IMR-90 (cell line): Measurements from ENCODE around the gene ANK3. TPM values are rescaled to one million over a fixed set of nuclear protein-coding genes. Genes with fewer than 3 reads are reported as not detected.

Experiments used
- ATAC-seq: fragments of 200-7000 bp; cut with Tn5 transposase; 2 replicates; pipeline ENCODE4 v1.9.1; 2020; ENCODE audit warnings: low read depth, mild to moderate bottlenecking, moderate library complexity
- BruUV-seq: library from RNA; stranded (reverse); fragments of 400-500 nt; replicated peaks from 2 replicates; lab custom pipeline; 2021; lab: Mats Ljungman, UMichigan
- CTCF ChIA-PET: fragments of 300-600 bp; formaldehyde crosslinking; extraction: SDS; loops from one replicate; lab custom pipeline; 2021; ENCODE audit warnings: antibody characterized with exemption; lab: Yijun Ruan, JAX
- POLR2A ChIA-PET: fragments of 300-600 bp; sonication (Branson Sonifier 250); formaldehyde crosslinking; loops from one replicate; lab custom pipeline; 2022; ENCODE audit warnings: antibody characterized with exemption; ENCODE audit not compliant: unreplicated experiment; lab: Charles Lee
- DNase-seq: peaks from one replicate; pipeline ENCODE4 v3.0.0; 2013
- H2AFZ ChIP-seq: replicated peaks from 2 replicates; pipeline ENCODE3; 2013; ENCODE audit warnings: low read length, mild to moderate bottlenecking; ENCODE audit not compliant: poor library complexity
- H2AK5ac ChIP-seq: 2 replicates; pipeline ENCODE4 v1.6.1; 2013; ENCODE audit warnings: low read depth, low read length, inconsistent platforms
- H2AK9ac ChIP-seq: replicated peaks from 2 replicates; pipeline ENCODE3; 2013; ENCODE audit warnings: mild to moderate bottlenecking, low read depth, low read length, moderate library complexity; ENCODE audit not compliant: poor library complexity
- H2BK120ac ChIP-seq: 2 replicates; pipeline ENCODE4 v1.6.1; 2013; ENCODE audit warnings: low read depth, low read length, inconsistent platforms
- H2BK15ac ChIP-seq: 3 replicates; pipeline ENCODE4 v1.6.1; 2013; ENCODE audit warnings: low read depth, low read length, inconsistent platforms
- H2BK20ac ChIP-seq: 2 replicates; pipeline ENCODE4 v1.6.1; 2013; ENCODE audit warnings: low read depth, mild to moderate bottlenecking, inconsistent platforms, low read length, moderate library complexity
- H2BK5ac ChIP-seq: 2 replicates; pipeline ENCODE4 v1.6.1; 2013; ENCODE audit warnings: mild to moderate bottlenecking, low read depth, low read length, inconsistent platforms; ENCODE audit not compliant: poor library complexity, severe bottlenecking
- H3K14ac ChIP-seq: replicated peaks from 2 replicates; pipeline ENCODE4 v1.6.1; 2013; ENCODE audit warnings: low read depth, low read length, inconsistent platforms
- H3K18ac ChIP-seq: 2 replicates; pipeline ENCODE4 v1.6.1; 2013; ENCODE audit warnings: low read depth, low read length, control low read depth
- H3K23ac ChIP-seq: 2 replicates; pipeline ENCODE4 v1.6.1; 2013; ENCODE audit warnings: low read depth, low read length, inconsistent platforms
- H3K27ac ChIP-seq: 2 replicates; pipeline ENCODE4 v1.5.1; 2013; ENCODE audit warnings: mild to moderate bottlenecking, control low read depth, low read length; ENCODE audit not compliant: insufficient read depth
- H3K27me3 ChIP-seq: 2 replicates; pipeline ENCODE4 v1.6.1; 2013; ENCODE audit warnings: low read length; ENCODE audit not compliant: control insufficient read depth, insufficient read depth
- H3K36me3 ChIP-seq: 2 replicates; pipeline ENCODE4 v1.6.1; 2013; ENCODE audit warnings: low read length, mixed read lengths; ENCODE audit not compliant: control insufficient read depth, insufficient read depth
- H3K4ac ChIP-seq: 2 replicates; pipeline ENCODE4 v1.6.1; 2013; ENCODE audit warnings: low read depth, low read length, inconsistent platforms
- H3K4me1 ChIP-seq: 2 replicates; pipeline ENCODE4 v1.6.1; 2013; ENCODE audit warnings: low read length, mixed read lengths; ENCODE audit not compliant: control insufficient read depth, insufficient read depth
- H3K4me2 ChIP-seq: 2 replicates; pipeline ENCODE4 v1.6.1; 2013; ENCODE audit warnings: low read depth, mild to moderate bottlenecking, control low read depth, low read length, moderate library complexity
- H3K4me3 ChIP-seq: 2 replicates; pipeline ENCODE4 v1.5.1; 2013; ENCODE audit warnings: low read depth, mild to moderate bottlenecking, control low read depth, low read length, moderate library complexity; ENCODE audit not compliant: insufficient read depth
- H3K56ac ChIP-seq: 2 replicates; pipeline ENCODE4 v1.6.1; 2013; ENCODE audit warnings: low read length, inconsistent platforms; ENCODE audit not compliant: insufficient read depth; ENCODE audit errors: extremely low read depth
- H3K79me1 ChIP-seq, 2 experiments: 2 replicates each; pipeline ENCODE4 v1.6.1; 2013; ENCODE audit warnings: low read length in 2 of 2, inconsistent platforms in 1 of 2, low read depth in 1 of 2
- H3K9ac ChIP-seq: 2 replicates; pipeline ENCODE4 v1.6.1; 2013; ENCODE audit warnings: low read depth, low read length, control low read depth
- H3K9me1 ChIP-seq: 2 replicates; pipeline ENCODE4 v1.6.1; 2013; ENCODE audit warnings: low read length, inconsistent platforms; ENCODE audit not compliant: insufficient read depth
- H3K9me3 ChIP-seq: 2 replicates; pipeline ENCODE4 v1.6.1; 2013; ENCODE audit warnings: low read length; ENCODE audit not compliant: control insufficient read depth, insufficient read depth
- H4K20me1 ChIP-seq: 2 replicates; pipeline ENCODE4 v1.6.1; 2013; ENCODE audit warnings: low read length, inconsistent platforms; ENCODE audit not compliant: insufficient read depth
- H4K5ac ChIP-seq: 2 replicates; pipeline ENCODE4 v1.6.1; 2013; ENCODE audit warnings: mild to moderate bottlenecking, low read depth, low read length, control low read depth
- H4K8ac ChIP-seq, 2 experiments: 2 replicates each; pipeline ENCODE4 v1.6.1; 2013; ENCODE audit warnings: low read depth in 2 of 2, low read length in 2 of 2, control low read depth in 1 of 2, inconsistent platforms in 1 of 2
- H4K91ac ChIP-seq: 2 replicates; pipeline ENCODE4 v1.6.1; 2013; ENCODE audit warnings: low read depth, low read length, inconsistent platforms; ENCODE audit not compliant: insufficient read depth
- BHLHE40 ChIP-seq: fragments of 150-350 bp; IDR thresholded peaks from 2 replicates; pipeline ENCODE4 v1.6.1; 2016; ENCODE audit warnings: mild to moderate bottlenecking, low read depth, low read length
- CEBPB ChIP-seq: IDR thresholded peaks from 2 replicates; pipeline ENCODE4 v1.6.1; 2012; ENCODE audit warnings: low read depth, low read length, improper control_type of control experiment
- CHD1 ChIP-seq: IDR thresholded peaks from 2 replicates; pipeline ENCODE4 v1.6.1; 2012; ENCODE audit warnings: low read depth, low read length, improper control_type of control experiment
- ELK1 ChIP-seq: fragments of 150-350 bp; IDR thresholded peaks from 2 replicates; pipeline ENCODE4 v1.6.1; 2016; ENCODE audit warnings: low read depth, mild to moderate bottlenecking, low read length, moderate library complexity, borderline replicate concordance
- FOS ChIP-seq: fragments of 150-350 bp; IDR thresholded peaks from 2 replicates; pipeline ENCODE4 v1.6.1; 2016; ENCODE audit warnings: low read depth, low read length
- MAFK ChIP-seq: IDR thresholded peaks from 2 replicates; pipeline ENCODE4 v1.6.1; 2012; ENCODE audit warnings: low read depth, low read length, improper control_type of control experiment
- MAZ ChIP-seq: IDR thresholded peaks from 2 replicates; pipeline ENCODE4 v1.6.1; 2012; ENCODE audit warnings: low read depth, mild to moderate bottlenecking, low read length, improper control_type of control experiment, moderate library complexity, borderline replicate concordance
- MXI1 ChIP-seq: IDR thresholded peaks from 2 replicates; pipeline ENCODE4 v1.6.1; 2012; ENCODE audit warnings: low read depth, mild to moderate bottlenecking, low read length, moderate library complexity, borderline replicate concordance
- NFE2L2 ChIP-seq: fragments of 150-350 bp; IDR thresholded peaks from 2 replicates; pipeline ENCODE4 v1.6.1; 2016; ENCODE audit warnings: low read depth, mild to moderate bottlenecking, low read length
- POLR2A ChIP-seq: IDR thresholded peaks from 2 replicates; pipeline ENCODE4 v1.6.1; 2012; ENCODE audit warnings: mild to moderate bottlenecking, low read depth, low read length
- RAD21 ChIP-seq: IDR thresholded peaks from 2 replicates; pipeline ENCODE4 v1.6.1; 2012; ENCODE audit warnings: low read length, improper control_type of control experiment
- RCOR1 ChIP-seq: IDR thresholded peaks from 2 replicates; pipeline ENCODE4 v1.6.1; 2012; ENCODE audit warnings: mild to moderate bottlenecking, low read length, improper control_type of control experiment; ENCODE audit not compliant: insufficient replicate concordance
- RFX5 ChIP-seq: IDR thresholded peaks from 2 replicates; pipeline ENCODE4 v1.8.0; 2012; ENCODE audit warnings: low read depth, mild to moderate bottlenecking, low read length, moderate library complexity
- SMC3 ChIP-seq: fragments of 150-350 bp; IDR thresholded peaks from 2 replicates; pipeline ENCODE4 v1.6.1; 2016; ENCODE audit warnings: low read depth, mild to moderate bottlenecking, antibody characterized with exemption, low read length, moderate library complexity
- USF2 ChIP-seq: fragments of 150-350 bp; IDR thresholded peaks from 2 replicates; pipeline ENCODE4 v1.6.1; 2017; ENCODE audit warnings: mild to moderate bottlenecking, antibody characterized with exemption, low read length, low read depth
- WGBS, 2 experiments: methylation state at CpG; one replicate each; pipeline versions ENCODE4 v1.1.5 to v1.1.7; 2013; ENCODE audit warnings: missing lambda C conversion rate in 2 of 2; ENCODE audit not compliant: insufficient read length in 1 of 2; ENCODE audit errors: extremely low coverage in 2 of 2; 5-methylcytosine and 5-hydroxymethylcytosine counted together
- dilution Hi-C: fragments of 300-500 bp; cut with HindIII; formaldehyde crosslinking; loops from one replicate; pipeline ENCODE4 v1.14.3; 2018; ENCODE audit warnings: low sequenced_read_pairs; ENCODE audit not compliant: unreplicated experiment
- in situ Hi-C: fragments of 300-500 bp; cut with MboI; formaldehyde crosslinking; loops from 3 replicates; pipeline ENCODE4 v1.14.3; 2019; ENCODE audit warnings: low sequenced_read_pairs, inconsistent platforms, mixed read lengths
- intact Hi-C: fragments of 100-400 bp; cut with micrococcal nuclease; formaldehyde crosslinking; loops from 2 replicates; pipeline ENCODE4 v1.10.0; 2022
- polyA plus RNA-seq, 3 experiments: library from polyadenylated mRNA; depleted of rRNA; stranded (reverse); fragments of >200 nt; gene quantifications; 2 replicates each; pipeline ENCODE4 v1.2.3, GENCODE V29; 2012; ENCODE audit warnings: low replicate concordance in 1 of 3
- total RNA-seq: library from RNA; depleted of rRNA; stranded (reverse); fragments of >200 nt; gene quantifications from 2 replicates; pipeline ENCODE4 v1.2.3, GENCODE V29; 2012
- TF ChIP-seq, protein P1 (sequence below): conservative IDR thresholded peaks from 2 replicates; pipeline ENCODE4 v1.5.1; 2012; ENCODE audit warnings: mild to moderate bottlenecking, low read depth, low read length, improper control_type of control experiment

The ANK3 gene
- total and polyA plus RNA-seq, 2 of the 4 experiments (the other 2 are of a cell fraction): 0.63 to 1.8 TPM

DNA sequence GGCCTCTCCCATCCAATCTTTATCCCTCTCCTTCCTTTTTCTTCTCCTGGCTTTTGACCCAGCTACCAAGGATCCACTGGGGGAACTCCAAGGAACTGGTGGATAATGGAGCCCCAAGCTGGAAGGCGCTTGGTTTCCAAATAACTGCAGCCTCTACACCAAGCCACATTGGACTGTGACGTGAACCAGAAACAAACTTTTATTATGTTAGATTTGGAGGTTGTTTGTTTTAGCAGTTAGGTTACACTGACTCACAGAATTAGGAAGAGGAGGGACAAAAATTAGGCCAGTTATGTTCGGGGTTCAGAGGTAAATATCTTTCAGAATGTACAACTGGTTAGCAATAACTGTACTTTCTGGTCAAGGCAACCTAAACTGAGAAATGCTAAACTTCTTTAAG lies 21.3 kb upstream of the ANK3 start:
- peak overlapping the region; percentile 12 for H2AFZ ChIP-seq
- intact Hi-C loops: no loop called here

More for the DNA sequence above, 21.3 kb upstream of the ANK3 start:
- peak overlapping the region; percentile 75 for H3K4ac ChIP-seq
- no peaks in the 10 kb centered on the region for H3K79me1 ChIP-seq
- POLR2A ChIA-PET: no interaction called here
- in situ Hi-C loops (loop anchor here (25.0 kb wide), 1 partner anchor 524 kb away; no protein-coding TSS in a partner anchor), dilution Hi-C loops (no loop called here)
- CTCF ChIA-PET: no interaction called here
- peak overlapping the region; percentile 83; the same call in 2 of the 3 replicates for H2BK15ac ChIP-seq
- no peak for TF ChIP-seq ELK1
- no peak for TF ChIP-seq CHD1
- no peak for TF ChIP-seq CEBPB
- TF ChIP-seq FOS: no peak
- no peak for TF ChIP-seq MAFK
- no peak for TF ChIP-seq NFE2L2
- no peak for TF ChIP-seq BHLHE40
- no peak for TF ChIP-seq SMC3
- TF ChIP-seq POLR2A: no peak
- TF ChIP-seq RAD21: no peak
- TF ChIP-seq RCOR1: no peak
- TF ChIP-seq, protein P1, sequence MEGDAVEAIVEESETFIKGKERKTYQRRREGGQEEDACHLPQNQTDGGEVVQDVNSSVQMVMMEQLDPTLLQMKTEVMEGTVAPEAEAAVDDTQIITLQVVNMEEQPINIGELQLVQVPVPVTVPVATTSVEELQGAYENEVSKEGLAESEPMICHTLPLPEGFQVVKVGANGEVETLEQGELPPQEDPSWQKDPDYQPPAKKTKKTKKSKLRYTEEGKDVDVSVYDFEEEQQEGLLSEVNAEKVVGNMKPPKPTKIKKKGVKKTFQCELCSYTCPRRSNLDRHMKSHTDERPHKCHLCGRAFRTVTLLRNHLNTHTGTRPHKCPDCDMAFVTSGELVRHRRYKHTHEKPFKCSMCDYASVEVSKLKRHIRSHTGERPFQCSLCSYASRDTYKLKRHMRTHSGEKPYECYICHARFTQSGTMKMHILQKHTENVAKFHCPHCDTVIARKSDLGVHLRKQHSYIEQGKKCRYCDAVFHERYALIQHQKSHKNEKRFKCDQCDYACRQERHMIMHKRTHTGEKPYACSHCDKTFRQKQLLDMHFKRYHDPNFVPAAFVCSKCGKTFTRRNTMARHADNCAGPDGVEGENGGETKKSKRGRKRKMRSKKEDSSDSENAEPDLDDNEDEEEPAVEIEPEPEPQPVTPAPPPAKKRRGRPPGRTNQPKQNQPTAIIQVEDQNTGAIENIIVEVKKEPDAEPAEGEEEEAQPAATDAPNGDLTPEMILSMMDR: no peak
- no peak for TF ChIP-seq USF2
- no peak for TF ChIP-seq MXI1
- no peak for TF ChIP-seq RFX5
- TF ChIP-seq MAZ: no peak
- no peak overlapping the region for H2BK5ac ChIP-seq
- H3K9me1 ChIP-seq: peaks cover 18% of the 10 kb centered on the region
- H3K9me3 ChIP-seq: no peaks in the 10 kb centered on the region
- no TSS peak for BruUV-seq
- no peaks in the 10 kb centered on the region for H3K27me3 ChIP-seq
- peaks cover 22% of the 10 kb centered on the region for H3K4me1 ChIP-seq
- H2BK20ac ChIP-seq: peak overlapping the region; percentile 67
- no peaks in the 10 kb centered on the region for H3K36me3 ChIP-seq
- no peak overlapping the region for H3K4me3 ChIP-seq
- peak overlapping the region in 1 of 2 experiments; percentile 64; a peak in 2 of 4 replicates for H4K8ac ChIP-seq
- H3K18ac ChIP-seq: peak overlapping the region; percentile 43; the same call in 1 of the 2 replicates
- no CpG with 5 or more reads among the region's 3 CpGs for WGBS, 2 experiments
- H3K4me2 ChIP-seq: no peak overlapping the region
- no peak overlapping the region for H4K5ac ChIP-seq
- ATAC-seq (0 out of 2 replicates have a peak, but pooled peaks have one; percentile 5), DNase-seq (peak; percentile 36)
- H3K23ac ChIP-seq: no peak overlapping the region
- H2BK120ac ChIP-seq: peak overlapping the region; percentile 96
- no peak overlapping the region for H3K56ac ChIP-seq
- H4K91ac ChIP-seq: peak overlapping the region; percentile 43; the same call in 1 of the 2 replicates
- no peaks in the 10 kb centered on the region for H4K20me1 ChIP-seq
- H3K9ac ChIP-seq: no peak overlapping the region
- peak overlapping the region; percentile 48; the same call in 1 of the 2 replicates for H3K14ac ChIP-seq
- H2AK9ac ChIP-seq: no peak overlapping the region
- no peak overlapping the region for H3K27ac ChIP-seq
- peak overlapping the region; percentile 2; the same call in 1 of the 2 replicates for H2AK5ac ChIP-seq
